Suprapubic skin (tissue), 3 donors: ENCODE data around the gene CIITA.

ENCODE experiments used
- CTCF ChIP-seq, 2 donors: fragments of 200-600 bp in 1 of 2; fragments of 450-650 bp in 1 of 2; sonication (generic) in 1 of 2; IDR thresholded peaks; one replicate each; pipeline ENCODE4 v1.5.1; 2016 to 2019; ENCODE audit warnings: antibody characterized with exemption in 2 of 2, mild to moderate bottlenecking in 1 of 2, moderate library complexity in 1 of 2
- EP300 ChIP-seq: sonication (generic); formaldehyde crosslinking; IDR thresholded peaks from one replicate; pipeline ENCODE4 v1.6.1; 2017; ENCODE audit warnings: antibody characterized with exemption
- POLR2A ChIP-seq, 2 donors: fragments of 450-650 bp; IDR thresholded peaks; one replicate each; pipeline ENCODE4 v1.6.1; 2017; ENCODE audit warnings: antibody characterized with exemption in 2 of 2, mild to moderate bottlenecking in 2 of 2, moderate library complexity in 2 of 2

GRCh38 chr16:10849736-10850477 lies 27.1 kb upstream of the CIITA start:
- TF ChIP-seq EP300 (no peak), CTCF (IDR thresholded peaks at IDR 0.05) (no peak), POLR2A (IDR thresholded peaks at IDR 0.05) (no peak)
